Parathyroid adenoma (tissue), 2 donors: ENCODE data around the gene SHROOM3.

ENCODE experiments used
- H2AFZ ChIP-seq: fragments of 300-600 bp; sonication (generic); one replicate; pipeline ENCODE4 v1.7.0; 2017; ENCODE audit warnings: antibody characterized with exemption, mild to moderate bottlenecking
- H3K27ac ChIP-seq: fragments of 300-600 bp; sonication (generic); one replicate; pipeline ENCODE4 v1.7.0; 2017
- H3K27me3 ChIP-seq: fragments of 300-600 bp; sonication (generic); one replicate; pipeline ENCODE4 v1.7.0; 2017; ENCODE audit warnings: low read length; ENCODE audit not compliant: control insufficient read depth, insufficient read depth
- H3K36me3 ChIP-seq: fragments of 300-600 bp; sonication (generic); one replicate; pipeline ENCODE4 v1.7.0; 2017; ENCODE audit warnings: low read length; ENCODE audit not compliant: control insufficient read depth, insufficient read depth
- H3K4me1 ChIP-seq: fragments of 300-600 bp; sonication (generic); one replicate; pipeline ENCODE4 v1.7.0; 2017; ENCODE audit warnings: control low read depth
- H3K4me2 ChIP-seq: fragments of 300-600 bp; sonication (generic); one replicate; pipeline ENCODE4 v1.7.0; 2017; ENCODE audit warnings: low read length
- H3K4me3 ChIP-seq: fragments of 300-600 bp; sonication (generic); one replicate; pipeline ENCODE4 v1.7.0; 2017; ENCODE audit warnings: low read depth, low read length
- H3K79me2 ChIP-seq: fragments of 300-600 bp; sonication (generic); one replicate; pipeline ENCODE4 v1.7.0; 2017; ENCODE audit warnings: control low read depth
- H3K9ac ChIP-seq: fragments of 300-600 bp; sonication (generic); one replicate; pipeline ENCODE4 v1.7.0; 2017; ENCODE audit warnings: mild to moderate bottlenecking
- H3K9me3 ChIP-seq: fragments of 300-600 bp; sonication (generic); one replicate; pipeline ENCODE4 v1.7.0; 2017; ENCODE audit warnings: low read length; ENCODE audit not compliant: control insufficient read depth
- CTCF ChIP-seq: fragments of 300-600 bp; sonication (generic); IDR thresholded peaks from one replicate; pipeline ENCODE4 v1.7.0; 2017; ENCODE audit warnings: antibody characterized with exemption, mild to moderate bottlenecking
- donor health status: primary hyperparathyroidism.

SHROOM3 gene

GRCh38 chr4:76544725-76545124 is 109.7 kb downstream of the SHROOM3 start:
- Histone ChIP-seq H3K4me1 (no peaks in the 10 kb centered on the region), H3K27me3 (no peaks in the 10 kb centered on the region)

GRCh38 chr4:76545226-76545884 is 110.3 kb downstream of the SHROOM3 start:
- H3K9me3 ChIP-seq, result no peaks in the 10 kb centered on the region
- H3K4me1 ChIP-seq, result no peaks in the 10 kb centered on the region
- no peak overlapping the region for H2AFZ ChIP-seq
- no peak overlapping the region for H3K9ac ChIP-seq
- H3K27me3 ChIP-seq, result no peaks in the 10 kb centered on the region
- H3K36me3 ChIP-seq, result no peaks in the 10 kb centered on the region
- no peak overlapping the region for H3K4me3 ChIP-seq
- H3K27ac ChIP-seq, result no peak overlapping the region
- no peak for TF ChIP-seq CTCF
- no peak overlapping the region for H3K4me2 ChIP-seq
- H3K79me2 ChIP-seq, result no peaks in the 10 kb centered on the region

More at GRCh38 chr4:76544725-76545124, 109.7 kb downstream of the SHROOM3 start:
- Histone ChIP-seq H3K9ac (no peak overlapping the region), H3K79me2 (no peaks in the 10 kb centered on the region), H2AFZ (no peak overlapping the region), H3K9me3 (no peaks in the 10 kb centered on the region), H3K27ac (no peak overlapping the region), H3K4me3 (no peak overlapping the region), H3K36me3 (no peaks in the 10 kb centered on the region), H3K4me2 (no peak overlapping the region)
- no peak for TF ChIP-seq CTCF

- Histone ChIP-seq H3K79me2 (no peaks in the 10 kb centered on the region), H3K4me3 (no peak overlapping the region), H3K4me2 (no peak overlapping the region), H3K36me3 (no peaks in the 10 kb centered on the region), H3K9ac (no peak overlapping the region), H3K27ac (no peak overlapping the region), H2AFZ (no peak overlapping the region), H3K4me1 (no peaks in the 10 kb centered on the region), H3K27me3 (no peaks in the 10 kb centered on the region), H3K9me3 (no peaks in the 10 kb centered on the region)
- TF ChIP-seq CTCF, result no peak
Observed at GRCh38 chr4:76546327-76546726, 111.3 kb downstream of the SHROOM3 start.

GRCh38 chr4:76546759-76547742 is 112.0 kb downstream of the SHROOM3 start:
- Histone ChIP-seq H3K27ac (no peak overlapping the region), H2AFZ (no peak overlapping the region), H3K9ac (no peak overlapping the region), H3K4me1 (no peaks in the 10 kb centered on the region), H3K4me2 (no peak overlapping the region), H3K27me3 (no peaks in the 10 kb centered on the region), H3K4me3 (no peak overlapping the region), H3K9me3 (no peaks in the 10 kb centered on the region), H3K36me3 (no peaks in the 10 kb centered on the region), H3K79me2 (no peaks in the 10 kb centered on the region)
- TF ChIP-seq CTCF, result no peak
